Measurements from ENCODE around the gene RILP. TPM values are rescaled to one million over a fixed set of nuclear protein-coding genes. Genes with fewer than 3 reads are reported as not detected.
A peak's percentile ranks its signal among the peaks of the same experiment; 100 is the strongest.

The RILP gene
- total RNA-seq, 1 experiment from 2014 or later: 27.6 TPM

DNA sequence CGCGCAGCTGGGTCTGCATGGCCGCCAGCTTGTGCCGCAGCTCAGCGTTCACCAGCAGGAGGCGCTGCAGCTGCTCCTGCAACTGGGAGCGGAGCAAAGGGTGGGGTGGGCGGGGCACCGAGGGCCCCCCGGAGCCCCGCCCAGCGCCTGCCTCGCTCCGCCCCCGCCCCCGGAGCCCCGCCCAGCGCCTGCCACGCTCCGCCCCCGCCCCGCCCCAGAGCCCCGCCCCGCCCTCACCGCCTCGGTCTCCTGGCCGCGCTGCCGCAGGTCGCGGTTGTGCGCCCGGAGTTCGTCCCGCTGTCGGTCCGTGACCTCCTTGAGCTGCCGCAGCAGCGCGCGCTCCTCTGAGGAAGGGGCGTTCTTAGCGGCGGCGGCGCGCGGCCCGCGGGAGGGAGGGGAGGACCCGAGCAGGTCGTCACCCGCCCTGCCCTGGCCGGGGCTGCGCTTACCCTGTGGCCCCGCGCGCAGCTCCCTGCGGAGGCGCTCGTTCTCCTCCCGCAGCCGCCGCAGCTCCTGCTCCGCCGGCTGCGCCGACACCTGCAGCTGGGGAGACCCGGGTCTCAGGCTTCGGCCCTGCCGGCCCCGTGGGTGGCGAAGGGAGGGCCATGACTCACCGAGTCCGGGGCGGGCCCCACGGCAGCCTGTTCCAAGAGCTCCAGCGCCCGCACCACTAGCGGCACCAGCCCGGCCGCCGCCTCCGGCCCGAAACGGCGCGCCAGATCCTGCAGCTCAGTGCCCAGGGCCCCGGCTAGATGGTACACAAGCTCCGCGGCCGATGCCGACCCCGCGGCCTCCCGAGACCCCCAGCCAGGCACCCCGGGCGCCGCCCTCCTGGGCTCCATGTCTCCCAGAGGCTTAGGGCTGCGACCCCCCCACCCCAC lies 463 bp downstream of the RILP start:
- Histone ChIP-seq H3K27ac (ENCODE audit: low read length) (peak overlapping the region; percentile 79), H3K27me3 (ENCODE audit: low read length) (no peaks in the 10 kb centered on the region), H3K79me2 (ENCODE audit: low read length) (no peaks in the 10 kb centered on the region), H3K9me2 (replicated peaks; ENCODE audit: low read length) (no peaks in the 10 kb centered on the region), H3K9ac (ENCODE audit: low read length) (peak overlapping the region; percentile 67), H3F3A (ENCODE audit: low read length, unreplicated experiment) (no peaks in the 10 kb centered on the region), H3K4me1 (ENCODE audit: insufficient read depth, low read length) (peaks cover 19% of the 10 kb centered on the region), H3K4me2 (ENCODE audit: low read length) (peak overlapping the region; percentile 94), H4K20me1 (ENCODE audit: low read length) (no peaks in the 10 kb centered on the region), H2AFZ (ENCODE audit: low read length) (peak overlapping the region; percentile 68; the same call in 1 of the 2 replicates), H3K9me3 (ENCODE audit: low read length) (no peaks in the 10 kb centered on the region), H3K36me3 (ENCODE audit: low read depth, low read length) (peaks cover 19% of the 10 kb centered on the region), H3K4me3 (ENCODE audit: low read length) (peak overlapping the region; percentile 76)
- POLR2A ChIA-PET (ENCODE audit: unreplicated experiment): interaction anchor here (0.5 to 2.6 kb wide), 6 partner anchors 21 to 753 kb away, joined by 4 to 18 read pairs (median 10); partner anchors contain the start of gene SLC43A2
- TF ChIP-seq EZH2 (IDR thresholded peaks at IDR 0.05; ENCODE audit: low read length, unreplicated experiment): no peak
- TF ChIP-seq CTCF (conservative IDR thresholded peaks at IDR 0.05; ENCODE audit: low read depth, low read length): no peak; the same call in 1 of the 2 replicates
- TF ChIP-seq EZH2phosphoT487 (IDR thresholded peaks at IDR 0.05; ENCODE audit: borderline replicate concordance, low read length): no peak
- ATAC-seq (peak; percentile 65), DNase-seq (peak; percentile 94)
- intact Hi-C loops (cut with micrococcal nuclease): loop anchor here (2.0 kb wide), 2 partner anchors 68 to 180 kb away; partner anchors contain the start of gene SMYD4
- BruUV-seq (replicated peaks): no TSS peak
- CTCF ChIA-PET: interaction anchor here (1.1 to 2.6 kb wide), 3 partner anchors 20 to 75 kb away, joined by 10 to 24 read pairs (median 15); no protein-coding TSS in a partner anchor

DNA sequence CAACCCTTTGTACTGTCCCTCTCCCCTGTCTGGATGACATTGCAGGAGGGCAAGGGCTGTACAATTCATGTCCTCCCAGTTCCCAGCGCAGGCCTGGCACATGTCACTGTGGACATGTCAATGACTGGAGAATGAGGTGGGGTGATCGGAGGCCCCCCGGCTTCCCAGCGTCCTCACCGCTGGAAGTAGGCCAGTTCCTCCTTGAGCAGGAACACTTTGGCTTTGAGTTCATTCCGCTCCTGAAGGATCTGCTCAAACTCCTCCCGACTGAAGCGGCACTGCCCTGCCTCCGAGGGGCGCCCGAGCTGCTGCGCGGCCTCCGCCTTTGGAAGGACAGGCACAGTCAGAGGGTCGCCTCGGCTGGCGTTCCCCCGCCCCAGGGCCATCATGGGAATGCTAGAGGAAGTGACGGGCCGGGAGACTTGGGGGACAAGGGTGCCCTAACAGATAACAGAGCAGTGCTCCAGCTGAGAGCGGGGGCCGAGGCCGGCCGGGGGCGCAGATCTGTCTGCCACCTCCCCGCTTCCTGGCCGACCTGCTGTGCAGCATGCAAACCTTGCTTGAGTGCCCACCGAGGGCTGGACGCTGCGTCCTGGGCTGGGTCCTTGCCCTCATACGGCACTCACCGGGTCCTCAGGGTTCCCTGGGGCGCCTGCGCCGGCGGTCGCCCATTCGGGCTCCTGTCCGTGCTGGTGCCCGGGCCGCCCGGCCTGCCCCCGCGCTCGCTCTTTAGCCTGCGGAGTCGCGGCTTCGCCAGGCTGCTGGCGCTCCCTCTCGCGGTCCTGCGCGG lies 1.3 kb downstream of the RILP start:
- peak overlapping the region; percentile 93 for H2AFZ ChIP-seq (ENCODE audit: low read length)
- no peaks in the 10 kb centered on the region for H4K20me1 ChIP-seq (ENCODE audit: low read length)
- peaks cover 24% of the 10 kb centered on the region for H3K4me1 ChIP-seq (ENCODE audit: insufficient read depth, low read length)
- no peaks in the 10 kb centered on the region for H3K9me2 ChIP-seq (replicated peaks; ENCODE audit: low read length)
- H3K79me2 ChIP-seq (ENCODE audit: low read length): no peaks in the 10 kb centered on the region
- POLR2A ChIA-PET (ENCODE audit: unreplicated experiment): interaction anchor here (0.5 to 2.6 kb wide), 4 partner anchors 68 to 754 kb away, joined by 9 to 18 read pairs (median 10); no protein-coding TSS in a partner anchor
- H3K27me3 ChIP-seq (ENCODE audit: low read length): no peaks in the 10 kb centered on the region
- no TSS peak for BruUV-seq (replicated peaks)
- peak; percentile 37 for DNase-seq
- no peak overlapping the region for H3K27ac ChIP-seq (ENCODE audit: low read length)
- peak overlapping the region; percentile 93 for H3K4me2 ChIP-seq (ENCODE audit: low read length)
- no peaks in the 10 kb centered on the region for H3F3A ChIP-seq (ENCODE audit: low read length, unreplicated experiment)
- no peaks in the 10 kb centered on the region for H3K9me3 ChIP-seq (ENCODE audit: low read length)
- peaks cover 11% of the 10 kb centered on the region for H3K36me3 ChIP-seq (ENCODE audit: low read depth, low read length)
- TF ChIP-seq EZH2phosphoT487 (IDR thresholded peaks at IDR 0.05; ENCODE audit: borderline replicate concordance, low read length): no peak
- TF ChIP-seq CTCF (conservative IDR thresholded peaks at IDR 0.05; ENCODE audit: low read depth, low read length): peak; percentile 57; the same call in 1 of the 2 replicates
- TF ChIP-seq EZH2 (IDR thresholded peaks at IDR 0.05; ENCODE audit: low read length, unreplicated experiment): no peak
- H3K9ac ChIP-seq (ENCODE audit: low read length): peak overlapping the region; percentile 61
- CTCF ChIA-PET: interaction anchor here (1.1 to 2.6 kb wide), 4 partner anchors 18 to 74 kb away, joined by 4 to 24 read pairs (median 12); no protein-coding TSS in a partner anchor
- ATAC-seq: peak; percentile 66
- peak overlapping the region; percentile 76 for H3K4me3 ChIP-seq (ENCODE audit: low read length)
- intact Hi-C loops (cut with micrococcal nuclease): loop anchor here (2.0 kb wide), 2 partner anchors 68 to 180 kb away; partner anchors contain the start of gene SMYD4

Data from PC-3 (cell line).